GM23338 (cell line): Measurements from ENCODE around the gene ADPRH. TPM values are rescaled to one million over a fixed set of nuclear protein-coding genes. Genes with fewer than 3 reads are reported as not detected.

Experiments used
- ATAC-seq: fragments of 200-7000 bp; cut with Tn5 transposase; 3 replicates; pipeline ENCODE4 v1.9.1; 2020
- DNase-seq: peaks from one replicate; pipeline ENCODE4 v3.0.0-alpha.2; 2015; ENCODE audit warnings: low spot score
- H2AFZ ChIP-seq: fragments of 200-600 bp; sonication (generic); 2 replicates; pipeline ENCODE4 v1.8.0; 2016; ENCODE audit warnings: antibody characterized with exemption, mild to moderate bottlenecking, moderate library complexity
- H3F3A ChIP-seq: fragments of 200-600 bp; sonication (generic); replicated peaks from 2 replicates; pipeline ENCODE4 v1.8.0; 2017; ENCODE audit warnings: antibody characterized with exemption, mixed run types, low read depth
- H3K27ac ChIP-seq: fragments of 200-600 bp; sonication (generic); 2 replicates; pipeline ENCODE4 v1.6.1; 2016; ENCODE audit warnings: low read depth
- H3K27me3 ChIP-seq: fragments of 200-600 bp; sonication (generic); 2 replicates; pipeline ENCODE4 v1.8.0; 2016; ENCODE audit warnings: mild to moderate bottlenecking, mixed run types, moderate library complexity; ENCODE audit not compliant: insufficient read depth
- H3K36me3 ChIP-seq: fragments of 200-600 bp; sonication (generic); 2 replicates; pipeline ENCODE4 v1.8.0; 2016; ENCODE audit warnings: mild to moderate bottlenecking; ENCODE audit not compliant: insufficient read depth
- H3K4me1 ChIP-seq: fragments of 200-600 bp; sonication (generic); 2 replicates; pipeline ENCODE4 v1.8.0; 2016; ENCODE audit warnings: mild to moderate bottlenecking, moderate library complexity; ENCODE audit not compliant: insufficient read depth
- H3K4me2 ChIP-seq: fragments of 200-600 bp; sonication (generic); 2 replicates; pipeline ENCODE4 v1.7.1; 2017; ENCODE audit warnings: mixed run types
- H3K4me3 ChIP-seq: fragments of 200-600 bp; sonication (generic); 2 replicates; pipeline ENCODE4 v1.6.1; 2016; ENCODE audit warnings: mixed run types
- H3K79me2 ChIP-seq: fragments of 200-600 bp; sonication (generic); replicated peaks from 2 replicates; pipeline ENCODE4 v1.8.0; 2017; ENCODE audit warnings: mild to moderate bottlenecking; ENCODE audit not compliant: insufficient read depth
- H3K9me2 ChIP-seq: fragments of 200-600 bp; sonication (generic); 2 replicates; pipeline ENCODE4 v1.8.0; 2017; ENCODE audit not compliant: insufficient read depth
- H4K20me1 ChIP-seq: fragments of 200-600 bp; sonication (generic); replicated peaks from 2 replicates; pipeline ENCODE4 v1.8.0; 2017; ENCODE audit warnings: mild to moderate bottlenecking; ENCODE audit not compliant: insufficient read depth
- H3K27ac Mint-ChIP-seq: 2 replicates; pipeline ENCODE4 v1.8.0; 2020; ENCODE audit warnings: inconsistent platforms, mild to moderate bottlenecking, moderate library complexity, mixed read lengths
- H3K27me3 Mint-ChIP-seq: 3 replicates; pipeline ENCODE4 v1.8.0; 2022; ENCODE audit warnings: low read depth, mild to moderate bottlenecking, moderate library complexity, mixed read lengths, inconsistent platforms; ENCODE audit not compliant: insufficient read depth, poor library complexity
- H3K36me3 Mint-ChIP-seq: 3 replicates; pipeline ENCODE4 v1.8.0; 2021; ENCODE audit warnings: low read depth, mild to moderate bottlenecking, inconsistent platforms, moderate library complexity, mixed read lengths
- H3K4me1 Mint-ChIP-seq: 3 replicates; pipeline ENCODE4 v1.8.0; 2020; ENCODE audit warnings: mild to moderate bottlenecking, inconsistent platforms, mixed read lengths
- H3K4me3 Mint-ChIP-seq: 3 replicates; pipeline ENCODE4 v1.8.0; 2021; ENCODE audit warnings: moderate library complexity, mild to moderate bottlenecking, inconsistent platforms, mixed read lengths
- H3K9me3 Mint-ChIP-seq: 3 replicates; pipeline ENCODE4 v1.8.0; 2020; ENCODE audit warnings: moderate library complexity, mild to moderate bottlenecking, inconsistent platforms, mixed read lengths
- EZH2 ChIP-seq: fragments of 200-600 bp; sonication (generic); IDR thresholded peaks from one replicate; pipeline ENCODE4 v1.8.0; 2017; ENCODE audit warnings: antibody characterized with exemption, mild to moderate bottlenecking, low read depth; ENCODE audit not compliant: unreplicated experiment
- EZH2phosphoT487 ChIP-seq: fragments of 200-600 bp; sonication (generic); IDR thresholded peaks from one replicate; pipeline ENCODE4 v1.8.1; 2018; ENCODE audit warnings: antibody characterized with exemption; ENCODE audit not compliant: unreplicated experiment
- JUNB ChIP-seq: IDR thresholded peaks from one replicate; pipeline ENCODE4 v1.6.1; 2016; ENCODE audit warnings: antibody characterized with exemption; ENCODE audit not compliant: unreplicated experiment
- NANOG ChIP-seq: IDR thresholded peaks from 2 replicates; pipeline ENCODE4 v1.6.1; 2016; ENCODE audit warnings: antibody characterized with exemption, borderline replicate concordance
- ZNF114 ChIP-seq: fragments of 250-450 bp; sonication (Bioruptor Pico); IDR thresholded peaks from 2 replicates; pipeline ENCODE4 v1.5.0; 2020; ENCODE audit warnings: mild to moderate bottlenecking, moderate library complexity
- ZNF331 ChIP-seq: fragments of 250-450 bp; sonication (Bioruptor Pico); IDR thresholded peaks from 2 replicates; pipeline ENCODE4 v1.5.0; 2020; ENCODE audit warnings: low read depth, mild to moderate bottlenecking, moderate library complexity
- polyA plus RNA-seq: library from polyadenylated mRNA; unstranded; fragments of >200 nt; fragmentation: Nextera tagmentation; extraction: Ambion mirVana; gene quantifications from 2 replicates; pipeline ENCODE4 v1.2.1, GENCODE V29; 2016
- total RNA-seq: library from RNA; depleted of rRNA; stranded (reverse); fragments of >200 nt; shearing (Covaris generic); gene quantifications from 2 replicates; pipeline ENCODE4 v1.2.3, GENCODE V29; 2014
- TF ChIP-seq, protein P1 (sequence below): fragments of 250-450 bp; sonication (Bioruptor Pico); IDR thresholded peaks from 2 replicates; pipeline ENCODE4 v1.5.0; 2020; ENCODE audit warnings: mild to moderate bottlenecking, moderate library complexity
- TF ChIP-seq, protein P2 (sequence below): IDR thresholded peaks from one replicate; pipeline ENCODE4 v1.6.1; 2018; ENCODE audit warnings: antibody characterized with exemption; ENCODE audit not compliant: unreplicated experiment
- TF ChIP-seq, protein P3 (sequence below), 2 experiments: fragments of 200-600 bp in 1 of 2; sonication (generic) in 1 of 2; conservative IDR thresholded peaks; 2 replicates each; pipeline versions ENCODE4 v1.5.1 to v1.6.1; 2016 to 2017; ENCODE audit warnings: antibody characterized with exemption in 2 of 2, low read depth in 2 of 2, mild to moderate bottlenecking in 2 of 2, moderate library complexity in 1 of 2

The ADPRH gene
- total and polyA plus RNA-seq, 2 experiments from 2014 or later, result 1.2 to 3.4 TPM

DNA sequence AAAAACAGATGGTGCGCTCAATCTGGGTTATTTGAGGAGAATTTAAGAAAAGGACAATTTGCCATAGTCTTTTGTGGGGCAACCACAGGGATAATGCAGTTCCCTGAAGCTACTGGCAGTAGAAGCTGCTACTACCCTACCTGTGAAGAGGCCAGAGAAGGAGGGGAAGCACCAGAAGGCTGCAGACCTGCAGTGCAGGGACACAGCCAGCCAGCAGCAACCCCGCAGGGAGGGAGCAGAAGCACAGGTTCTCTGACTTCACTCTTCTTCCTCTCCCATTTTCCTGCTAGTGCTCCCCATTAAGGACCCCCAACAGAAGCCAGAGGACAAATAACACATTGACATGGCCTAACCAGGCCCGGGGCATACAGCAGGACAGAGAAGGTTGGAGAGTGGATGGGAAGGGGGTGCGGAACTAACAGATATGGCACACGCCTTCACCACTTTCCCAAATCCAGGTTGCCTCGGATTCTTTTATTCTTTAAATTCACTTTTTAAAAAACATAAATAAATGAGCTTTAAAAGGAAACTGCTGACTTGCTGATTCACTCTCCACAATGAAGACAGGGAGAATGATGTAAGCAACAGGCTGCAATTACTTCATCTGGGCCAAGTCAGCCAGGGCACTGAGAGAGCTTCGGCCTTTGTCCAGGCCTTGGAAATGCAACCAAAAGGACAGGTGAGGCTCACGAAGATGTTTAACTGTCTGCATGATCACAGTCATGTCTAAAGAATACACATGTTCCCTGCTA is 51.0 kb downstream of the ADPRH start:
- Histone ChIP-seq H3K4me2 (no peak overlapping the region), H3K36me3 (no peaks in the 10 kb centered on the region), H3K4me3 (no peak overlapping the region), H3K9me2 (no peaks in the 10 kb centered on the region), H2AFZ (peak overlapping the region; percentile 86), H3K4me1 (no peaks in the 10 kb centered on the region), H3K79me2 (no peaks in the 10 kb centered on the region), H3F3A (no peaks in the 10 kb centered on the region), H3K27me3 (no peaks in the 10 kb centered on the region), H4K20me1 (no peaks in the 10 kb centered on the region), H3K27ac (no peak overlapping the region)
- DNase-seq (no peak), ATAC-seq (peak; percentile 63)
- H3K4me3 Mint-ChIP-seq, result no peak overlapping the region
- H3K9me3 Mint-ChIP-seq, result no peaks in the 10 kb centered on the region
- 0 out of 2 replicates have a peak overlapping the region, but pooled peaks have one; percentile 21 for H3K27ac Mint-ChIP-seq
- no peaks in the 10 kb centered on the region for H3K36me3 Mint-ChIP-seq
- TF ChIP-seq JUNB, result no peak
- TF ChIP-seq, protein P1, sequence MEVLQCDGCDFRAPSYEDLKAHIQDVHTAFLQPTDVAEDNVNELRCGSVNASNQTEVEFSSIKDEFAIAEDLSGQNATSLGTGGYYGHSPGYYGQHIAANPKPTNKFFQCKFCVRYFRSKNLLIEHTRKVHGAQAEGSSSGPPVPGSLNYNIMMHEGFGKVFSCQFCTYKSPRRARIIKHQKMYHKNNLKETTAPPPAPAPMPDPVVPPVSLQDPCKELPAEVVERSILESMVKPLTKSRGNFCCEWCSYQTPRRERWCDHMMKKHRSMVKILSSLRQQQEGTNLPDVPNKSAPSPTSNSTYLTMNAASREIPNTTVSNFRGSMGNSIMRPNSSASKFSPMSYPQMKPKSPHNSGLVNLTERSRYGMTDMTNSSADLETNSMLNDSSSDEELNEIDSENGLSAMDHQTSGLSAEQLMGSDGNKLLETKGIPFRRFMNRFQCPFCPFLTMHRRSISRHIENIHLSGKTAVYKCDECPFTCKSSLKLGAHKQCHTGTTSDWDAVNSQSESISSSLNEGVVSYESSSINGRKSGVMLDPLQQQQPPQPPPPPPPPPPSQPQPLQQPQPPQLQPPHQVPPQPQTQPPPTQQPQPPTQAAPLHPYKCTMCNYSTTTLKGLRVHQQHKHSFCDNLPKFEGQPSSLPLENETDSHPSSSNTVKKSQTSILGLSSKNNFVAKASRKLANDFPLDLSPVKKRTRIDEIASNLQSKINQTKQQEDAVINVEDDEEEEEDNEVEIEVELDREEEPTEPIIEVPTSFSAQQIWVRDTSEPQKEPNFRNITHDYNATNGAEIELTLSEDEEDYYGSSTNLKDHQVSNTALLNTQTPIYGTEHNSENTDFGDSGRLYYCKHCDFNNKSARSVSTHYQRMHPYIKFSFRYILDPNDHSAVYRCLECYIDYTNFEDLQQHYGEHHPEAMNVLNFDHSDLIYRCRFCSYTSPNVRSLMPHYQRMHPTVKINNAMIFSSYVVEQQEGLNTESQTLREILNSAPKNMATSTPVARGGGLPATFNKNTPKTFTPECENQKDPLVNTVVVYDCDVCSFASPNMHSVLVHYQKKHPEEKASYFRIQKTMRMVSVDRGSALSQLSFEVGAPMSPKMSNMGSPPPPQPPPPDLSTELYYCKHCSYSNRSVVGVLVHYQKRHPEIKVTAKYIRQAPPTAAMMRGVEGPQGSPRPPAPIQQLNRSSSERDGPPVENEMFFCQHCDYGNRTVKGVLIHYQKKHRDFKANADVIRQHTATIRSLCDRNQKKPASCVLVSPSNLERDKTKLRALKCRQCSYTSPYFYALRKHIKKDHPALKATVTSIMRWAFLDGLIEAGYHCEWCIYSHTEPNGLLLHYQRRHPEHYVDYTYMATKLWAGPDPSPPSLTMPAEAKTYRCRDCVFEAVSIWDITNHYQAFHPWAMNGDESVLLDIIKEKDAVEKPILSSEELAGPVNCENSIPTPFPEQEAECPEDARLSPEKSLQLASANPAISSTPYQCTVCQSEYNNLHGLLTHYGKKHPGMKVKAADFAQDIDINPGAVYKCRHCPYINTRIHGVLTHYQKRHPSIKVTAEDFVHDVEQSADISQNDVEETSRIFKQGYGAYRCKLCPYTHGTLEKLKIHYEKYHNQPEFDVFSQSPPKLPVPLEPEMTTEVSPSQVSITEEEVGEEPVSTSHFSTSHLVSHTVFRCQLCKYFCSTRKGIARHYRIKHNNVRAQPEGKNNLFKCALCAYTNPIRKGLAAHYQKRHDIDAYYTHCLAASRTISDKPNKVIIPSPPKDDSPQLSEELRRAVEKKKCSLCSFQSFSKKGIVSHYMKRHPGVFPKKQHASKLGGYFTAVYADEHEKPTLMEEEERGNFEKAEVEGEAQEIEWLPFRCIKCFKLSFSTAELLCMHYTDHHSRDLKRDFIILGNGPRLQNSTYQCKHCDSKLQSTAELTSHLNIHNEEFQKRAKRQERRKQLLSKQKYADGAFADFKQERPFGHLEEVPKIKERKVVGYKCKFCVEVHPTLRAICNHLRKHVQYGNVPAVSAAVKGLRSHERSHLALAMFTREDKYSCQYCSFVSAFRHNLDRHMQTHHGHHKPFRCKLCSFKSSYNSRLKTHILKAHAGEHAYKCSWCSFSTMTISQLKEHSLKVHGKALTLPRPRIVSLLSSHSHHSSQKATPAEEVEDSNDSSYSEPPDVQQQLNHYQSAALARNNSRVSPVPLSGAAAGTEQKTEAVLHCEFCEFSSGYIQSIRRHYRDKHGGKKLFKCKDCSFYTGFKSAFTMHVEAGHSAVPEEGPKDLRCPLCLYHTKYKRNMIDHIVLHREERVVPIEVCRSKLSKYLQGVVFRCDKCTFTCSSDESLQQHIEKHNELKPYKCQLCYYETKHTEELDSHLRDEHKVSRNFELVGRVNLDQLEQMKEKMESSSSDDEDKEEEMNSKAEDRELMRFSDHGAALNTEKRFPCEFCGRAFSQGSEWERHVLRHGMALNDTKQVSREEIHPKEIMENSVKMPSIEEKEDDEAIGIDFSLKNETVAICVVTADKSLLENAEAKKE, result no peak
- peaks cover 19% of the 10 kb centered on the region for H3K4me1 Mint-ChIP-seq
- no peaks in the 10 kb centered on the region for H3K27me3 Mint-ChIP-seq

DNA sequence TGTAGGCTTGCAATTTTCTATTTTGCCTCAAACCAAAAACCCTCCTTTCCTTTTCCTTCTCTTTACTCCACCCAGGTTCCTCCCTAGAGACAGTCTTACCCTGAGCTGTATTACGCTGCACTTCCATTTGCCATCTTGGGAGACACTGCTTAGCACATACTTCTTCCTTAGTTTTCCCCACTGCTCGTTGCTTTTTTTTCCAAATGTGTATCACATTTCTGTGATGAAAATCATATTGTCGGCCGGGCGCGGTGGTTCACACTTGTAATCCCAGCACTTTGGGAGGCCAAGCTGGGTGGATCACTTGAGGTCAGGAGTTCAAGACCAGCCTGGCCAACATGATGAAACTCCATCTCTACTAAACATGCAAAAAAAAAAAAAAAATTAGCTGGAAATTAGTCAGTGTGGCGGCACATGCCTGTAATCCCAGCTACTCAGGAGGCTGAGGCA is 51.6 kb downstream of the ADPRH start:
- Mint-ChIP-seq H3K4me1 (peaks cover 13% of the 10 kb centered on the region; the same call in 2 of the 3 replicates), H3K4me3 (no peak overlapping the region), H3K36me3 (no peaks in the 10 kb centered on the region), H3K27me3 (no peaks in the 10 kb centered on the region), H3K27ac (no peak overlapping the region), H3K9me3 (no peaks in the 10 kb centered on the region)
- Histone ChIP-seq H3K4me1 (no peaks in the 10 kb centered on the region), H3K4me2 (no peak overlapping the region), H3K79me2 (no peaks in the 10 kb centered on the region), H3K4me3 (no peak overlapping the region), H3K27ac (no peak overlapping the region), H2AFZ (peak overlapping the region; percentile 86; the same call in 1 of the 2 replicates), H3K36me3 (no peaks in the 10 kb centered on the region), H3F3A (no peaks in the 10 kb centered on the region), H4K20me1 (no peaks in the 10 kb centered on the region), H3K9me2 (no peaks in the 10 kb centered on the region), H3K27me3 (no peaks in the 10 kb centered on the region)
- no peak for TF ChIP-seq EZH2
- no peak for TF ChIP-seq EZH2phosphoT487
- no peak for TF ChIP-seq ZNF331 (CRISPR knock-in tag)
- TF ChIP-seq, protein P2, sequence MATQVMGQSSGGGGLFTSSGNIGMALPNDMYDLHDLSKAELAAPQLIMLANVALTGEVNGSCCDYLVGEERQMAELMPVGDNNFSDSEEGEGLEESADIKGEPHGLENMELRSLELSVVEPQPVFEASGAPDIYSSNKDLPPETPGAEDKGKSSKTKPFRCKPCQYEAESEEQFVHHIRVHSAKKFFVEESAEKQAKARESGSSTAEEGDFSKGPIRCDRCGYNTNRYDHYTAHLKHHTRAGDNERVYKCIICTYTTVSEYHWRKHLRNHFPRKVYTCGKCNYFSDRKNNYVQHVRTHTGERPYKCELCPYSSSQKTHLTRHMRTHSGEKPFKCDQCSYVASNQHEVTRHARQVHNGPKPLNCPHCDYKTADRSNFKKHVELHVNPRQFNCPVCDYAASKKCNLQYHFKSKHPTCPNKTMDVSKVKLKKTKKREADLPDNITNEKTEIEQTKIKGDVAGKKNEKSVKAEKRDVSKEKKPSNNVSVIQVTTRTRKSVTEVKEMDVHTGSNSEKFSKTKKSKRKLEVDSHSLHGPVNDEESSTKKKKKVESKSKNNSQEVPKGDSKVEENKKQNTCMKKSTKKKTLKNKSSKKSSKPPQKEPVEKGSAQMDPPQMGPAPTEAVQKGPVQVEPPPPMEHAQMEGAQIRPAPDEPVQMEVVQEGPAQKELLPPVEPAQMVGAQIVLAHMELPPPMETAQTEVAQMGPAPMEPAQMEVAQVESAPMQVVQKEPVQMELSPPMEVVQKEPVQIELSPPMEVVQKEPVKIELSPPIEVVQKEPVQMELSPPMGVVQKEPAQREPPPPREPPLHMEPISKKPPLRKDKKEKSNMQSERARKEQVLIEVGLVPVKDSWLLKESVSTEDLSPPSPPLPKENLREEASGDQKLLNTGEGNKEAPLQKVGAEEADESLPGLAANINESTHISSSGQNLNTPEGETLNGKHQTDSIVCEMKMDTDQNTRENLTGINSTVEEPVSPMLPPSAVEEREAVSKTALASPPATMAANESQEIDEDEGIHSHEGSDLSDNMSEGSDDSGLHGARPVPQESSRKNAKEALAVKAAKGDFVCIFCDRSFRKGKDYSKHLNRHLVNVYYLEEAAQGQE, result no peak
- TF ChIP-seq, protein P3, sequence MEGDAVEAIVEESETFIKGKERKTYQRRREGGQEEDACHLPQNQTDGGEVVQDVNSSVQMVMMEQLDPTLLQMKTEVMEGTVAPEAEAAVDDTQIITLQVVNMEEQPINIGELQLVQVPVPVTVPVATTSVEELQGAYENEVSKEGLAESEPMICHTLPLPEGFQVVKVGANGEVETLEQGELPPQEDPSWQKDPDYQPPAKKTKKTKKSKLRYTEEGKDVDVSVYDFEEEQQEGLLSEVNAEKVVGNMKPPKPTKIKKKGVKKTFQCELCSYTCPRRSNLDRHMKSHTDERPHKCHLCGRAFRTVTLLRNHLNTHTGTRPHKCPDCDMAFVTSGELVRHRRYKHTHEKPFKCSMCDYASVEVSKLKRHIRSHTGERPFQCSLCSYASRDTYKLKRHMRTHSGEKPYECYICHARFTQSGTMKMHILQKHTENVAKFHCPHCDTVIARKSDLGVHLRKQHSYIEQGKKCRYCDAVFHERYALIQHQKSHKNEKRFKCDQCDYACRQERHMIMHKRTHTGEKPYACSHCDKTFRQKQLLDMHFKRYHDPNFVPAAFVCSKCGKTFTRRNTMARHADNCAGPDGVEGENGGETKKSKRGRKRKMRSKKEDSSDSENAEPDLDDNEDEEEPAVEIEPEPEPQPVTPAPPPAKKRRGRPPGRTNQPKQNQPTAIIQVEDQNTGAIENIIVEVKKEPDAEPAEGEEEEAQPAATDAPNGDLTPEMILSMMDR (conservative IDR thresholded peaks at IDR 0.05; ENCODE audit: low read depth in 2 of 2), result no peak
- no peak for TF ChIP-seq NANOG
- TF ChIP-seq JUNB, result no peak
- no peak for TF ChIP-seq ZNF114 (CRISPR knock-in tag)
- ATAC-seq (no peak), DNase-seq (no peak)
